Right renal pelvis (tissue), 4 donors: Measurements from ENCODE around the gene OVOL2. TPM values are rescaled to one million over a fixed set of nuclear protein-coding genes. Genes with fewer than 3 reads are reported as not detected.

Source experiments
- DNase-seq, 4 donors: peaks; one replicate each; pipeline ENCODE4 v3.0.0-alpha.2; 2013; ENCODE audit warnings: low read depth in 4 of 4, low spot score in 3 of 4, missing footprints in 1 of 4
- polyA plus RNA-seq, 4 donors: library from polyadenylated mRNA; unstranded; fragments of 120-200 nt; gene quantifications; one replicate each; pipeline ENCODE4 v1.2.1, GENCODE V29; 2013; ENCODE audit not compliant: insufficient read length in 4 of 4

OVOL2 gene
- polyA plus RNA-seq, 4 donors: 0.93 to 1.4 (median 1.0) TPM

DNA sequence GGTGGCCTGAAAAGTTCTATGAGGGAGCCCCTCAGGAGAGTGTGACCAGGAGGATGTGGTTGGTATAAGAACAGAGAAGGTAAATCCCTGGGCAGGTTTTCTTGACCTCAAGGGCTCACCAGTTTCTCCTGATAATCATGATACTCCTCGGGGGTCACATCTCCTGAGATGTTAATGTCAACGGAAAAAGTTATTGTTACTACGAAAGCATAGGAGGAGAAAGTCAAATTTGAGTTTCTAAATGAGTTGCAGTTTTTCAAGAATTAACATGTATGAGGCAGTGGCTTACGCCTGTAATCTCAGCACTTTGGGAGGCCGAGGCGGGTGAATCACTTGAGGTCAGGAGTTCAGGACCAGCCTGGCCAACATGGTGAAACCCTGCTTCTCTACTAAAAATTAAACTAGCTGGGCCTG is 65.5 kb downstream of the OVOL2 start:
- DNase-seq: no peak

DNA sequence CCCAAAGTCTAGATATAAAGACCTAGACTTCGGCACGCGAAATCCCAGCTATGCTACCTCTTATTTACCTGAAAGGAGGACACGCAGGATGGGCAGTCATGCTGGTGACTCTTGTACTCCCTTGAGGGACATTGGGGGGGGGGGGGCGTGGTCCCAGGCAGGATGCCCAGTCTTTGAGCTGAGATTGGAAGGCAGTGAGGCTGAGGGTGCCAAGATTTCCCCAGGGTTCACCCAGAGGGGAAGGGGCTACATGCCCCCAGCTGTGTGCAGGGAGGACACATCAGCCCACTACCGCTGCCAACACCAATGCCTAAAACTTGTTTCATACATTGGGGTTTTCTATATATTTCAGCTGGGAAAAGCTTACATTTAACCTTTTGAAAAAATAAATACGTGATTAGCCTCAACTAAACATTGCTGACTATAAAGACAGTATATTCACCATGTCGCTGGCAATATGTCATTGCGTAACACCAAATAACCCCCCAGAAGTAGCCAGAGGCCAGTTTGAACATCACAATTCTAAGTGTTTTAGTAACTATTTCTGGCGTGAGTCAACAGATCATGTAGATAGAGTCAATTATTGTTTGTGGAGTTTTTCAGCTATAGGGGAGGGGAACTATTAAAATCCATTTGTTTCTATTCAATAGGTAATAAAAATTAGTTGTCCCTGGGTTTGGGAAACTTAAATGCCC is 67.3 kb downstream of the OVOL2 start:
- DNase-seq: no peak

DNA sequence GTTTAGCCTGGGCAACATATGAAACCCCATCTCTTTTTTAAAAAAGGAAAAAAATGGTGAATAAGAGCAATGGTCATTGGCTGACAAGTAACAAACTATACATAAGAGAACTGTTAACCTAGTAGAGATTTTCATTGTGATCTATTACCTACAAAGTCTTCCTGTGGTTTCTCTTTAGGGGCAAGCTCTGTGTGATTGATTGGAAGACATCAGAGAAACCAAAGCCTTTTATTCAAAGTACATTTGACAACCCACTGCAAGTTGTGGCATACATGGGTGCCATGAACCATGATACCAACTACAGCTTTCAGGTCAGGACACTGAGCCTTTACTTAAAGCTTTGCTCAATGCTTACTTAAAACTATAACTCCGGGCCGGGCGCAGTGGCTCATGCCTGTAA is 69.7 kb downstream of the OVOL2 start:
- DNase-seq: no peak

DNA sequence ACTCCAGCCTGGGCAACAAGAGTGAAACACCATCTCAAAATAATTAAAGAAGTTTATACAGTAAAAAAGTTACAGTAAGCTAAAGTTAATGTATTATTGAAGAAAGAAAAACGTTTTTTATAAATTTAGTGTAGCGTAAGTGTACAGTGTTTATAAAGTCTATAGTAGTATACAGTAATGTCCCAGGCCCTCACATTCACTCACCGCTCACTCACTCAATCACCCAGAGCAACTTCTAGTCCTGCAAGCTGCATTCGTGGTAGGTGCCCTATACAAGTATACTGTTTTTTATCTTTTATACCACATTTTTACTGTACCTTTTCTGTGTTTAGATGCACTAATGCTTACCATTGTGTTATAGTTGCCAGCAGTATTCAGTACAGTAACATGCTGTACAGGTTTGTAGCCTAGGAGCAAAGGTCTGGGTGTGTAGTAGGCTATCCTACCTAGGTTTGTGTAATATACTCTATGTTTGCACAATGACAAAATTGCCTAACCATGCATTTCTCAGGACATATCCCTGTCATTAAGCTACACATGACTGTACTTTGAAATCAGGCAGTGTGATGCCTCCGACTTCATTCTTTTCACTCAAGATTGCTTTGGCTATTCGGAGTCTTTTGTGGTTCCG is 72.2 kb downstream of the OVOL2 start:
- DNase-seq: no peak

DNA sequence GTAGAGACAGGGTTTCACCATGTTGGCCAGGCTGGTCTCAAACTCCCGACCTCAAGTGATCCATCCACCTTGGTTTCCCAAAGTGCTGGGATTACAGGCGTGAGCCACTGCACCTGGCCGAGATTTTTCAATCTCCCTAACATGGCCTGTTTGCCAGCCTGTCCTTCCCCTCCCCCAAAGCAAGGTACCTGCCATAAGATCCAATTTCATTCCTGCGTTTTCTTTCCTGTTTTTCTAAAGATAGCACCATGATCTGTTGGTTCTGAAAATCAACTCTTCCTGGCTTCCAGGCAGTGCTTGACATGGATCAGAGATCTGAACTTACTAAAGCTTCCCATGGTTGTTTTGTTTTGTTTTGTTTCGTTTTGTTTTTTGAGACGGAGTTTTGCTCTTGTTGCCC is 81.4 kb downstream of the OVOL2 start:
- no peak for DNase-seq

Other genes with a start within 250 kb of the OVOL2 start
- 100 to 1,000 TPM; 202 to 241 (median 230) TPM for gene SNX5, start 89.1 kb downstream of the OVOL2 start, polyA plus RNA-seq
- 10 to 100 TPM; 37.1 to 46.2 (median 44.1) TPM for gene MGME1, start 88.9 kb downstream of the OVOL2 start, polyA plus RNA-seq
- 10 to 100 TPM; 25.7 to 29.4 (median 27.4) TPM for gene KAT14, start 79.9 kb upstream of the OVOL2 start, polyA plus RNA-seq
- 10 to 100 TPM; 16.6 to 22.4 (median 18.1) TPM for gene PET117, start 79.9 kb upstream of the OVOL2 start, polyA plus RNA-seq
- 10 to 100 TPM; 25.1 to 27.7 (median 26.3) TPM for gene ZNF133, start 230.6 kb upstream of the OVOL2 start, polyA plus RNA-seq